ENCODE data around the gene FTSJ1. TPM values are rescaled to one million over a fixed set of nuclear protein-coding genes. Genes with fewer than 3 reads are reported as not detected.

Gene FTSJ1
- total and polyA plus RNA-seq, 8 donors, result 19.6 to 92.8 (median 39.0) TPM

DNA sequence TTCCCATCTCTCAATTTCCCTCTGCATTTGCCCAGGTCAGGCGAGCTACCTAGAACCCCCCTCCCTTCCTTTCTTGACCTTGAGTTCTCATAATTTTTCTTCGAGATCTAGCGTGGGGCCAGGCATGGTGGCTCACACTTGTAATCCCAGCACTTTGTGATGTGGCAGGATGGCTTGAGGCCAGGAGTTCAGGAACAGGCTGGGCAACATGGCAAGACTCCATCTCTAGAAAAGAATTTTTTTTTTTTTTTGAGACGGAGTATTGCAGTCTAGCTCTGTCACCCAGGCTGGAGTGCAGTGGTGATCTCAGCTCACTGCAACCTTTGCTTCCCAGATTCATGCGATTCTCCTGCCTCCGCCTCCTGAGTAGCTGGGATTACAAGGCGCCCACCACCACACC lies 28.3 kb downstream of the FTSJ1 start:
- intact Hi-C loops (cut with DNase I; ENCODE audit: low total_unique reads), result no loop called here
- H3K36me3 ChIP-seq, result no peaks in the 10 kb centered on the region
- no peak for DNase-seq
- no peak overlapping the region for H3K27ac ChIP-seq
- no peak overlapping the region for H3K4me3 ChIP-seq
- 74 to 100% (median 75%) methylated on average over 3 to 7 of the region's 7 CpGs for WGBS, 5 donors
- no peaks in the 10 kb centered on the region for H3K9me3 ChIP-seq
- no peak for TF ChIP-seq EP300 (IDR thresholded peaks at IDR 0.05)
- TF ChIP-seq, protein P1, sequence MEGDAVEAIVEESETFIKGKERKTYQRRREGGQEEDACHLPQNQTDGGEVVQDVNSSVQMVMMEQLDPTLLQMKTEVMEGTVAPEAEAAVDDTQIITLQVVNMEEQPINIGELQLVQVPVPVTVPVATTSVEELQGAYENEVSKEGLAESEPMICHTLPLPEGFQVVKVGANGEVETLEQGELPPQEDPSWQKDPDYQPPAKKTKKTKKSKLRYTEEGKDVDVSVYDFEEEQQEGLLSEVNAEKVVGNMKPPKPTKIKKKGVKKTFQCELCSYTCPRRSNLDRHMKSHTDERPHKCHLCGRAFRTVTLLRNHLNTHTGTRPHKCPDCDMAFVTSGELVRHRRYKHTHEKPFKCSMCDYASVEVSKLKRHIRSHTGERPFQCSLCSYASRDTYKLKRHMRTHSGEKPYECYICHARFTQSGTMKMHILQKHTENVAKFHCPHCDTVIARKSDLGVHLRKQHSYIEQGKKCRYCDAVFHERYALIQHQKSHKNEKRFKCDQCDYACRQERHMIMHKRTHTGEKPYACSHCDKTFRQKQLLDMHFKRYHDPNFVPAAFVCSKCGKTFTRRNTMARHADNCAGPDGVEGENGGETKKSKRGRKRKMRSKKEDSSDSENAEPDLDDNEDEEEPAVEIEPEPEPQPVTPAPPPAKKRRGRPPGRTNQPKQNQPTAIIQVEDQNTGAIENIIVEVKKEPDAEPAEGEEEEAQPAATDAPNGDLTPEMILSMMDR (IDR thresholded peaks at IDR 0.05), result no peak
- TF ChIP-seq POLR2AphosphoS5 (IDR thresholded peaks at IDR 0.05), result no peak
- no peak for TF ChIP-seq POLR2A (IDR thresholded peaks at IDR 0.05)
- no peaks in the 10 kb centered on the region for H3K27me3 ChIP-seq
- peaks cover 0 to 5% (median under 1%) of the 10 kb centered on the region in 4 donors for H3K4me1 ChIP-seq

DNA sequence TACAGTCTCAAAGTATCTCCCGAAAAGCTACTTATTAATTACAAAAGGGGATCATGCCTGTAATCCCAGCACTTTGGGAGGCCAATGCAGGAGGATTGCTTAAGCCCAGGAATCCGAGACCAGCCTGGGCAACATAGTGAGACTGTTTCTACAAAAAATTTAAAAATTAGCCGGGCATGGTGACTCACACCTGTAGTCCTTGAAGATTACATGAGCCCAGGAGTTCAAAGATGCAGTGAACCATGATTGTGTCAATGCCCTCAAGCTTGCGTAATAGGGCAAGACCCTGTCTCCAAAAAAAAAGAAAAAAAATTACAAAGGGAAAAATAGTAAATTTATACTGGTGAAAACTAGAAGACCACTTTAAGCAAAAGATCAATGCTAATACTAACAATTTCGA lies 29.5 kb downstream of the FTSJ1 start:
- no peaks in the 10 kb centered on the region for H3K36me3 ChIP-seq
- intact Hi-C loops (cut with DNase I; ENCODE audit: low total_unique reads), result no loop called here
- H3K4me1 ChIP-seq, result peaks cover 4 to 11% (median 7%) of the 10 kb centered on the region in 4 donors
- no peak for DNase-seq
- H3K27ac ChIP-seq, result no peak overlapping the region
- no peak overlapping the region for H3K4me3 ChIP-seq
- no peaks in the 10 kb centered on the region for H3K9me3 ChIP-seq
- 54 to 71% (median 64%) methylated on average over 5 of the region's 5 CpGs for WGBS, 5 donors
- no peaks in the 10 kb centered on the region for H3K27me3 ChIP-seq
- TF ChIP-seq POLR2AphosphoS5 (IDR thresholded peaks at IDR 0.05) (no peak), EP300 (IDR thresholded peaks at IDR 0.05) (no peak), POLR2A (IDR thresholded peaks at IDR 0.05) (no peak)
- TF ChIP-seq, protein P1 (IDR thresholded peaks at IDR 0.05), result no peak

DNA sequence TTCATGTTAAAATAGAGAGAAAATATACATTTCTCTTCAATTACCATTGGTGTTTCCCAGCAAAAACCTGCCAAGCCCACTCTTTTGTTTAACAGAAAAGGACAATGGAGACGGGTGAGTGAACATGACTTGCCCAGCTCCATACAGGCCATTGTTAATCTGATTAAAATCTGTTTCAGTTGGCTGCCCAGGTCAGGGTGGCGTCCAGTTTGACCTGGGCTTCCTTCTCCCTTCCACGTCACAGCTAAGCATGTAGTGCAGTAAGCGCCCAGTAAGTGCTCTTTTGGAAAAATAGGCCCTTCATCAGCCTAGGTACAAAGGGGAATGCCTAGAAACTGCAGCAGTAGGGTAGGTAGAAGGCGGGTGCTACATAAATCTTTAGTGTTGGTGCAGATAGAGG lies 31.2 kb downstream of the FTSJ1 start:
- no peak overlapping the region for H3K4me3 ChIP-seq
- WGBS, 5 donors, result 74 to 88% (median 84%) methylated on average over 5 of the region's 5 CpGs
- H3K27me3 ChIP-seq, result no peaks in the 10 kb centered on the region
- H3K36me3 ChIP-seq, result peaks cover 0 to 2% (median under 1%) of the 10 kb centered on the region in 4 donors
- no peak overlapping the region for H3K27ac ChIP-seq
- TF ChIP-seq POLR2AphosphoS5 (IDR thresholded peaks at IDR 0.05), result no peak
- no peak for TF ChIP-seq POLR2A (IDR thresholded peaks at IDR 0.05)
- TF ChIP-seq, protein P1 (IDR thresholded peaks at IDR 0.05), result no peak
- no peak for TF ChIP-seq EP300 (IDR thresholded peaks at IDR 0.05)
- intact Hi-C loops (cut with DNase I; ENCODE audit: low total_unique reads), result no loop called here
- H3K9me3 ChIP-seq, result no peaks in the 10 kb centered on the region
- H3K4me1 ChIP-seq, result peaks cover 4 to 11% (median 7%) of the 10 kb centered on the region in 4 donors
- no peak for DNase-seq

DNA sequence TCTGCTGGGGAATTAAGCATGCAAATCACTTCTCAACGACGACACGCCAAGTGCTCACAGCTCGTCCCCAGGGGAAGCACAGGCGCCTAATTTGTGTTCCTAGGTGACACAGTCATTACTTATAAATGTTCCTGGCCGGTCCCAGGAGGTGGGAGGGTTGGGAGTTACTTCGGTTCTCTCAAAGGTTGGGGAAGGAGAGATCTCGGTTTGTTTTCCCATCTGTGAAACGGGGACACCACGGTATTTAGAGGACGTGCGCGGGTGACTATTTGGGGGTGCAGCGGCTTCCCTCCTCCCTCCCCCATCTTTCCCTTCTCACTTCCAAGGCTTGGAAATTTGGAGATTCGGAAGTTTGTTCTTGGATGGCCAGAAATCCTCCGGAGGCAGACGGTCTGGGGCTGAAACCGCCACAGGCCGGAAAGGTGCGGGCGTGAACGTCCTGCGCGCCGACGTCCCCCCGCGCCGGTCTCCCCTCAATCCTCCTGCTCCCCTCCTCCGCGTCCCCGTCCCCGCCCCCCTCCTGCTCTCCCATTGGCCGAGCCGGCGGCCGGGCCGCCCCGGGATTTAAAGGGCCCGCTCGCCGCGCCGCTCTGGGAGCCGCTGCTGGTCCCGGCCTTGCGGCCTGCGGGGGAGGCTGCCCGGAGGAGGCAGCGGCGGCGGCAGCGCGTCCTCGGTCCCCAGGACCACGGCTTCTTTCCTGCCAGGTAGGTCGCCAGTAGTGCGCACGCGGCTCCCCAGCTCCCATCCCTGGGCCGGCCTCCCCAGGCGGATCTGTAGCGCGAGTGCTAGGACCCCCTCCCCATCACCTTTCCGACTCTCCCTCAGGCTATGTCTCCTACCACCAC lies 32.6 kb downstream of the FTSJ1 start, which contains the start of gene PORCN:
Gene PORCN (plus strand): TSS at position 593 of the 845 bp plus-strand sequence. CDS start 829 bp downstream, outside the sequence.
- Histone ChIP-seq H3K4me3 (peak within 1 kb of the TSS; percentile 59 to 69 (median 64)), H3K27ac (peak within 1 kb of the TSS; percentile 77 to 84 (median 81)), H3K27me3 (no peaks in the 10 kb centered on the region), H3K4me1 (peaks cover 4 to 11% (median 7%) of the 10 kb centered on the region in 4 donors), H3K9me3 (no peaks in the 10 kb centered on the region), H3K36me3 (peaks cover 0 to 8% (median 1%) of the 10 kb centered on the region in 4 donors)
- TF ChIP-seq, protein P1 (IDR thresholded peaks at IDR 0.05), result no peak
- TF ChIP-seq POLR2AphosphoS5 (IDR thresholded peaks at IDR 0.05) (peak in 2 of 3 donors; percentile 24 to 63), POLR2A (IDR thresholded peaks at IDR 0.05) (peak in 1 of 4 donors; percentile 19)
- intact Hi-C loops (cut with DNase I; ENCODE audit: low total_unique reads), result no loop called here
- DNase-seq, result peak; percentile 84 to 90
- 1 to 27% (median 16%) methylated on average over 12 to 55 of the region's 65 CpGs for WGBS, 5 donors

Measured in stomach (tissue), 9 donors.